HepG2 (cell line): ENCODE data around the gene SHISA5.

ENCODE experiments used
- ATF7 ChIP-seq, 2 experiments: fragments of 450-650 bp in 1 of 2; sonication (generic) in 1 of 2; formaldehyde crosslinking in 1 of 2; IDR thresholded peaks; 2 replicates each; pipeline versions ENCODE4 v1.4.0 to v1.6.1; 2016 to 2020; ENCODE audit warnings: antibody characterized with exemption in 1 of 2, mild to moderate bottlenecking in 1 of 2, missing genetic modification reagents in 1 of 2
- ETV6 ChIP-seq: sonication (generic); formaldehyde crosslinking; conservative IDR thresholded peaks from 2 replicates; pipeline ENCODE4 v1.4.0; 2020; ENCODE audit warnings: missing genetic modification reagents
- JUND ChIP-seq: sonication (generic); formaldehyde crosslinking; IDR thresholded peaks from 2 replicates; pipeline ENCODE4 v1.8.0; 2022; ENCODE audit warnings: mild to moderate bottlenecking, missing genetic modification reagents
- PAF1 ChIP-seq: IDR thresholded peaks from 2 replicates; pipeline ENCODE4 v1.6.1; 2016; ENCODE audit warnings: missing genetic modification reagents, missing compliant biosample characterization
- ZNF563 ChIP-seq: sonication (generic); formaldehyde crosslinking; IDR thresholded peaks from 2 replicates; pipeline ENCODE4 v1.8.0; 2022; ENCODE audit warnings: mild to moderate bottlenecking, moderate library complexity, missing genetic modification reagents
- TF ChIP-seq, protein P1 (sequence below): sonication (generic); formaldehyde crosslinking; IDR thresholded peaks from 2 replicates; pipeline ENCODE4 v1.5.0; 2020; ENCODE audit warnings: mild to moderate bottlenecking, missing genetic modification reagents

DNA sequence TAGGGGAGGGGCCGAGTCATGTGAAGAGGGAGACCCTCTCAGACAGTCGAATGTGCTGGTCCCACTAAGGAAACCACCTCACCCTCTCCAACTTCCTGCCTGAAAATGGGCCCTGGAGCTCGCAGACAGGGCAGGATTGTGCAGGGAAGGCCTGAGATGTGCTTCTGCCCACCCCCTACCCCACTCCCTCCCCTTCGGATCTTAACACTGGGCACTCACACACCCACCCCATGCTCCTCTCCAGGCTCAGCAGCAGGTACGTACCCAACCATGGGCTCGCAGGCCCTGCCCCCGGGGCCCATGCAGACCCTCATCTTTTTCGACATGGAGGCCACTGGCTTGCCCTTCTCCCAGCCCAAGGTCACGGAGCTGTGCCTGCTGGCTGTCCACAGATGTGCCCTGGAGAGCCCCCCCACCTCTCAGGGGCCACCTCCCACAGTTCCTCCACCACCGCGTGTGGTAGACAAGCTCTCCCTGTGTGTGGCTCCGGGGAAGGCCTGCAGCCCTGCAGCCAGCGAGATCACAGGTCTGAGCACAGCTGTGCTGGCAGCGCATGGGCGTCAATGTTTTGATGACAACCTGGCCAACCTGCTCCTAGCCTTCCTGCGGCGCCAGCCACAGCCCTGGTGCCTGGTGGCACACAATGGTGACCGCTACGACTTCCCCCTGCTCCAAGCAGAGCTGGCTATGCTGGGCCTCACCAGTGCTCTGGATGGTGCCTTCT, 37.4 kb downstream of the SHISA5 start:
- no peak for TF ChIP-seq ZNF563 (CRISPR knock-in tag)
- TF ChIP-seq, protein P1, sequence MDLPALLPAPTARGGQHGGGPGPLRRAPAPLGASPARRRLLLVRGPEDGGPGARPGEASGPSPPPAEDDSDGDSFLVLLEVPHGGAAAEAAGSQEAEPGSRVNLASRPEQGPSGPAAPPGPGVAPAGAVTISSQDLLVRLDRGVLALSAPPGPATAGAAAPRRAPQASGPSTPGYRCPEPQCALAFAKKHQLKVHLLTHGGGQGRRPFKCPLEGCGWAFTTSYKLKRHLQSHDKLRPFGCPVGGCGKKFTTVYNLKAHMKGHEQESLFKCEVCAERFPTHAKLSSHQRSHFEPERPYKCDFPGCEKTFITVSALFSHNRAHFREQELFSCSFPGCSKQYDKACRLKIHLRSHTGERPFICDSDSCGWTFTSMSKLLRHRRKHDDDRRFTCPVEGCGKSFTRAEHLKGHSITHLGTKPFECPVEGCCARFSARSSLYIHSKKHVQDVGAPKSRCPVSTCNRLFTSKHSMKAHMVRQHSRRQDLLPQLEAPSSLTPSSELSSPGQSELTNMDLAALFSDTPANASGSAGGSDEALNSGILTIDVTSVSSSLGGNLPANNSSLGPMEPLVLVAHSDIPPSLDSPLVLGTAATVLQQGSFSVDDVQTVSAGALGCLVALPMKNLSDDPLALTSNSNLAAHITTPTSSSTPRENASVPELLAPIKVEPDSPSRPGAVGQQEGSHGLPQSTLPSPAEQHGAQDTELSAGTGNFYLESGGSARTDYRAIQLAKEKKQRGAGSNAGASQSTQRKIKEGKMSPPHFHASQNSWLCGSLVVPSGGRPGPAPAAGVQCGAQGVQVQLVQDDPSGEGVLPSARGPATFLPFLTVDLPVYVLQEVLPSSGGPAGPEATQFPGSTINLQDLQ (CRISPR knock-in tag): no peak
- no peak for TF ChIP-seq ETV6 (CRISPR knock-in tag)
- no peak for TF ChIP-seq JUND (CRISPR knock-in tag)
- no peak for TF ChIP-seq ATF7 (IDR thresholded peaks at IDR 0.05)
- TF ChIP-seq ATF7 (CRISPR knock-in tag; IDR thresholded peaks at IDR 0.05): no peak
- no peak for TF ChIP-seq PAF1
